GM12801 (cell line): ENCODE measurements around the gene GABBR2.

Experiments used
- TF ChIP-seq, protein P1 (sequence below): IDR thresholded peaks from one replicate; pipeline ENCODE4 v1.5.1; 2011; ENCODE audit warnings: control low read depth; ENCODE audit not compliant: insufficient read length; ENCODE audit errors: extremely low read depth

The GABBR2 gene

DNA sequence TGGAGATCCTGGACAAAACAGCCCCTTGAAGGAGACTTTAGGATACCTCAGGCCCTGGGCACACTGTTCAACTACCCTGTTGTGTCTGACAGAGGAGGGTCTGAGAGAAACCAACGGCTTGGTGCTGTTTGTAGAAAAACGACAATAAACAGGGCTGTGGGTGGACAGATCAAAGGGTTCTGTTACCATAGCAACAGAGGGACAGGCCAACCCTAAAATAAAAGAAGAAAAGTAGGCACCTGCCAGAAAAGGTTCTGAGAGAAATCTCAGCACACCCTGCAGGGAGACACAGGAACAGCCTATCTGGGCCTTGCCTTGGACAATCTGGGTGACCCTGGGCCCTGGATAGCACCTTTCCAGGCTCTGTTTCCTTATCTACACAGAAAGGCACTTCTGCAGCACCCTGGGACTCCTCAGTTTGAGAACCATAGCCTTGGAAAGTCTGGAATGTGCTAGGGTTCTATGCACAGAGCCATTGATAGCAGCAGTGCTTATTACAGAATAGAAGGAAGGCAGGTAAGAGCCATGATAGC lies 348.5 kb downstream of the GABBR2 start:
- TF ChIP-seq, protein P1, sequence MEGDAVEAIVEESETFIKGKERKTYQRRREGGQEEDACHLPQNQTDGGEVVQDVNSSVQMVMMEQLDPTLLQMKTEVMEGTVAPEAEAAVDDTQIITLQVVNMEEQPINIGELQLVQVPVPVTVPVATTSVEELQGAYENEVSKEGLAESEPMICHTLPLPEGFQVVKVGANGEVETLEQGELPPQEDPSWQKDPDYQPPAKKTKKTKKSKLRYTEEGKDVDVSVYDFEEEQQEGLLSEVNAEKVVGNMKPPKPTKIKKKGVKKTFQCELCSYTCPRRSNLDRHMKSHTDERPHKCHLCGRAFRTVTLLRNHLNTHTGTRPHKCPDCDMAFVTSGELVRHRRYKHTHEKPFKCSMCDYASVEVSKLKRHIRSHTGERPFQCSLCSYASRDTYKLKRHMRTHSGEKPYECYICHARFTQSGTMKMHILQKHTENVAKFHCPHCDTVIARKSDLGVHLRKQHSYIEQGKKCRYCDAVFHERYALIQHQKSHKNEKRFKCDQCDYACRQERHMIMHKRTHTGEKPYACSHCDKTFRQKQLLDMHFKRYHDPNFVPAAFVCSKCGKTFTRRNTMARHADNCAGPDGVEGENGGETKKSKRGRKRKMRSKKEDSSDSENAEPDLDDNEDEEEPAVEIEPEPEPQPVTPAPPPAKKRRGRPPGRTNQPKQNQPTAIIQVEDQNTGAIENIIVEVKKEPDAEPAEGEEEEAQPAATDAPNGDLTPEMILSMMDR = no peak

DNA sequence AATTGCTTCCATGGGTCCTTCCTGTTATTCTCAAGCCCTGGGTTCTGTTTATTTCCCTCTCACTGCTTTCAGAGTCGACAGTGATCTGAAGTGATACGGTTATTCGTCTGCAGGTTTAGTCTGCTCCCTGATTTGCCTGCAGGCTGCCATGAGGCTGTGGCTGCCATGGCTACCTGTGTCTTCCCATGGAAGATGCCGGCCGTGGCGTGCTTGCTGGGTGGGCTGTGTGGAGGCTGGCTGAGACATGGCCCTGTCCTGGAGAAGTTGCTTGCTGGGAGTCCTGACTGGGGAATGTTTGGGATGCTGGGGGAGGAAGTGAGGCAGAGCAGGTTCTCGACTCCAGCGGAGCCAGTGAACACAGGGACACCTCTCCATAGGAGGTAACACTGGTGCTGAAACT lies 349.2 kb downstream of the GABBR2 start:
- TF ChIP-seq, protein P1 = no peak

DNA sequence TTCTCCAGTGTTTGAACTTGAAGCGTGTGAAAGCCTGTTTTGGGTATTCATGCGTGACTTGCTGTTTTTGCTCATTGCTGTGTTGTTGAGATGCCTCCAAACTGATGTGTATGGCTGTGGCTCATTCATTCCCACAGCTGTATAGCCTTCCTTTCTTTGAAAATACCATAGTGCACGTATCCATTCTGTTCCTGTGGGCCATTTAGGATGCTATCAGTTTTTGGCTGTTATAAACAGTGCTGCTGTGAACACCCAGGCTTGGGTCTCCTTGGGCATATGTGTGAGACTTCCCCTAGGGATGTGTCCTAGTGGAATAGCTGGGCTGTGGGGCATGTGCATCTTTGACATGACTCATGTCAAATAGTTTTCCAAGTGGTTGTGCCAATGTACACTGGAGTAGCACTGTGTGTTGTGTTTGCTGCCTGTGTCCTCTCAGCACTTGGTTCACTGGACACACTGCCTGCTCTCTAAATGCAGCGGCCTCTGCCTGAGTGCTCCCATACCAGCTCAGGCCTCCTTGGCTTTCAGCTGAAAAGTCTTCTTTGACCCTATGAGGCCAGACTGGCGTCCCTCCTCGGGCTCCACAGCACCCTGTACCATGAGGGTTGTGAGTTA lies 350.7 kb downstream of the GABBR2 start:
- TF ChIP-seq, protein P1 = no peak

DNA sequence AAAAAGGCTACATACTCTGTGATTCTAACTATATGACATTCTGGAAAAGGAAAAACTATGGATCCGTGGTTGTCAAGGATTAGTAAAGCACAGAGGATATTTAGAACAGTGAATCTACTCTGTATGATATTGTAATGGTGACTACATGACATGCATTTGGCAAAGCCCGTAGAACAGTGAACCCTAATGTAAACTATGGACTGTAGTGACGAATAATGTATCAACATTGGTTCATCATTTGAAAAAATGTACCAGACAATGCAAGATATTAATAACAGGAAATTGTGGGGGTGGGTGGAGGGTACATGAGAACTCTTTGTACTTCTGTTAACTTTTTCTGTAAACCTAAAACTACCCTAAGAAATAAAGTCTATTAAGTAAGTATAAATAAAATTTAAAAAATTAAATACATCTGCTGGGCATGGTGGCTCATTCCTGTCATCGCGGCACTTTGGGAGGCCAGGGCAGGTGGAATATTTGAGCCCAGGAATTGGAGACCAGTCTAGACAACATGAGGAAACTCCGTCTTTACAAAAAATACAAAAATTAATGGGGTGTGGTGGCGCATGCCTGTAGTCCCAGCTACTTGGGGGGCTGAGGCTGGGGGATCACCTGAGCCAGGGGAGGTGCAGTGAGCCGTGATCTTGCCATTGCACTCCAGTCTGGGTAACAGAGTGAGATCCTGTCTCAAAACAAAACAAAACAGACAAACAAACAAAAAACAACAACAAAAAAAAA lies 351.6 kb downstream of the GABBR2 start:
- TF ChIP-seq, protein P1 = no peak

DNA sequence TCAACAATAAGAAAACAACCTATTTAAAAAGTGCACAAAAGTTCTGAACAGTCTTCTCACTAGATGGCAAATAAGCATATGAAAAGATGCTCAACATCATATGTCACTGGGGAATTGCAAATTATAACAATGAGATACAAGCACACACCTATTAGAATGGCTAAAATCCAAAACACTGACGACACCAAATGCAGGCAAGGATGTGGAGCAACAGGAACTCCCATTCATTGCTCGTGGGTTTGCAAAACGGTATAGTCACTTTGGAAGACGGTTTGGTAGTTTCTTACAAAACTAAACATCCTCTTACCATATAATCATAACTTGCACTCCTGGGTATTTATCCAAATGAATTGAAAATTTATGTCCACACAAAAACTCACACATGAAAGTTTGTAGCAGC lies 352.4 kb downstream of the GABBR2 start:
- TF ChIP-seq, protein P1 = no peak

DNA sequence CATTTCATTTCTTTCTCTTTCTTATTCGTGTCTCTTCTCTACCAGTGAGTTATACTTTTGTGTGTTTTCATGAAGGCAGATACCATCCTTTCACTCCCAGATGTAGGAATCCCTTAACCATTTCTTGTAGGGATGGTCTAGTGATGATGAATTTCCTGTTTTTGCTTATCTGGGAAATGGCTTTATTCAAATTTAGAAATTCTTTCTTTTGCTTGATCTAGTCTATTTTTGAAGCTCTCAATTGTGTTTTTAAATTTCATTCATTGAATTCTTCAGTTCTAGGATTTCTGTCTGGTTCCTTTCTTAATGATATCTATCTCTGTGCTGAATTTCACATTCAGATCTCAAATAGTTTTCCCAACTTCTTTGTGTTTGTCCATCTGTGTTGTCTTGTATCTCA lies 357.4 kb downstream of the GABBR2 start:
- TF ChIP-seq, protein P1 = no peak

DNA sequence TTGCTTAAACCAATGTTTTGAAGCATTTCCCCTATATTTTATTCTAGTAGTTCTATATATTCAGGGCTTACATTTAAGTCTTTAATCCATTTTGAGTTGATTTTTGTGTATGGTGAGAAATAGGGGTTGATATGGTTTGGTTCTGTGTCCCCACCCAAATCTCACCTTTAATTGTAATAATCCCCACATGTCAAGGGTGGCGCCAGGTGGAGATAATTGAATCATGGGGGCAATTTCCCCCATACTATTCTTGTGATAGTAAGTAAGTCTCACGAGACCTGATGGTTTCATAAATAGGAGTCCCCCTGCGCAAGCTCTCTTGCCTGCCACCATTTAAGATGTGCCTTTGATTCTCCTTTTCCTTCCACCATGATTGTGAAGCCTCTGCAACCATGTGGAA lies 361.1 kb downstream of the GABBR2 start:
- TF ChIP-seq, protein P1 = no peak
